Prostate gland (tissue), 2 donors: Measurements from ENCODE around the gene NFILZ.

Source experiments
- CTCF ChIP-seq, 4 experiments: fragments of 200-600 bp in 2 of 4; fragments of 450-650 bp in 2 of 4; sonication (generic) in 2 of 4; IDR thresholded peaks; 1 replicate in 3 of 4; 2 replicates in 1 of 4; pipeline ENCODE4 v1.5.1; 2016 to 2019; ENCODE audit warnings: antibody characterized with exemption in 4 of 4, mild to moderate bottlenecking in 2 of 4, moderate library complexity in 2 of 4
- POLR2A ChIP-seq: fragments of 450-650 bp; IDR thresholded peaks from one replicate; pipeline ENCODE4 v1.6.1; 2016; ENCODE audit warnings: antibody characterized with exemption, mild to moderate bottlenecking

- TF ChIP-seq CTCF (IDR thresholded peaks at IDR 0.05) (no peak), POLR2A (no peak)
These were observed 28.6 kb upstream of the NFILZ start for GRCh38 chr19:8601796-8602195.
